NCI-H146 treated with DMSO at 0.1 percent for 48 hours (cell line): ENCODE measurements around the gene JAKMIP1.
"Not testable (repeated sequence)": the region's sequence is repeated elsewhere in the genome, so short reads cannot be mapped to it uniquely, and the experiment has no call there.

Experiments used
- DNase-seq: peaks from one replicate; lab custom pipeline; 2025; ENCODE audit not compliant: unreplicated experiment; lab: John Stamatoyannopoulos, UW

JAKMIP1 gene

GRCh38 chr4:6229671-6230501 lies 29.5 kb upstream of the JAKMIP1 start:
- no peak for DNase-seq

DNA sequence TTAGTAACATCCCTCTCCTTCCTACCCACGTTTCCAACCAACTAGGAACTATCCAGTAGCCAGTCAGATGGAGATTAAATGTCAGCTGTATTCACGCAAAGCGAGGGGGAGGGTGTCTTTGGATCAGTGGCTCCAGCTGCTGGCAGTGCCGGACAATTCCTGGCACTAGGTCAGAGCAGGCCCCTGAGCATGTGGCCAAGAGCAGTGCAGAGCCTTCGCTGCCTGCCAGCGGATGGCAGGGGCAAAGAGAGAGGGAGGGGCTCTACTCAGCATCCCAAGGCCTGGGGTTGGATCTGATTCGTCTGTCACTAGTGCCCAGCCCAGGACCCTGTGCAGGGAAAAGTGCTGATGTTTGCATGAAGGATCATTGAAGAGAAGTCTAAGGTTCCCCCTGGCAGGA lies 28.7 kb upstream of the JAKMIP1 start:
- DNase-seq, result no peak

- no peak for DNase-seq
Observed at GRCh38 chr4:6228158-6229067, 28.1 kb upstream of the JAKMIP1 start.

DNA sequence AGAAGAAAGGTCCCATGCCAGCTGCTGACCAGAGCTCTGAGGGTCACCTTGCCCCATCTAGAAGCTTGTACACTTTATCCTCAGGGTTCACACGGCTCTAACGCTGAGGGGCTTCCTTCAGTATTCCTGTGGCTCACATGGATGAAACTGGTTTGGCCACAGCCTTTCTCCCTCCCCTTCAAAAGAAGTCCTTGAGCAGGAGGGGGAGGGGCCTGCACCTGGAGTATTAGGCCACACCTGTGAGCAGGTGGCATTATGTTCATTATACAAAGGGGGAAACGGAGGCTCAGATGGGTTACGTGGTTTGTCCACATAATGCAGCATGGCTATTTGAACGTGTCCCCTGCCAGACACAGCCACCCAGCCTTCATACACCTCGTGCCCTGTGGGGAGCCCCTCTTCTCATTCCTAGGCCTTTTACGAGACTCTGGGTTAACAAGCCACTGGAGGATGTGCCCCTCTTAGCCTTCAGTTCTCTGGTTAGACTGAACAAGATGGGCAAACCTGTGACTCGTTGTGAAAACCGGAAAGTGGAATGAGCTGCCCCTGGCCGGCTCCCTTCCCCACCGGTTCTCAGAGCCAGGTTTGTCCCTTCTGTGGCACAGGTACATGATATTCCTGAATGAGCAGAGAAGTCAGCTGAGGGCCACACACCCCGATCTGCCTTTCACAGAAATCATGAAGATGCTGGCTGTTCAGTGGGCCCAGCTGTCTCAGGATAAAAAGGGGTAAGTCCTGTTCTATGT lies 27.2 kb upstream of the JAKMIP1 start:
- no peak for DNase-seq

DNA sequence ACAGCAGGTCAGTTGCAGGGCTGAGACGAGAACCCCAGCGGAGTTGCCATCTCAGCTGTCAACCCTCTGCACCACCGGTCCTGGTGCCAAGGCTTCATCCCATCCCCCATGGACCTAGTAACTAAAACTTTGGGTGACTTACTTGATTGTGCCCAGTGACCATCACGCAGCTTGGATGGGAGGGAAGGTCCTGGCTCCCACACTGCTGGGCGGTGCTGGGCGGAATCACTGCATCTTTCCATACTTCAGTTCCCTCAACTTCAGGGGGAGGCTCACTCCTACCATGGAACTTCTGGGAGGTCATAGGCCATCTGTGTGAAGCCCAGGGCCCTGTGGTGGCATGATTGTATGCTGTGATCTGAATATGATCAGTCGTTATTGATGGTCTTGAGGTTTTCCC lies 26.2 kb upstream of the JAKMIP1 start:
- no peak for DNase-seq

DNA sequence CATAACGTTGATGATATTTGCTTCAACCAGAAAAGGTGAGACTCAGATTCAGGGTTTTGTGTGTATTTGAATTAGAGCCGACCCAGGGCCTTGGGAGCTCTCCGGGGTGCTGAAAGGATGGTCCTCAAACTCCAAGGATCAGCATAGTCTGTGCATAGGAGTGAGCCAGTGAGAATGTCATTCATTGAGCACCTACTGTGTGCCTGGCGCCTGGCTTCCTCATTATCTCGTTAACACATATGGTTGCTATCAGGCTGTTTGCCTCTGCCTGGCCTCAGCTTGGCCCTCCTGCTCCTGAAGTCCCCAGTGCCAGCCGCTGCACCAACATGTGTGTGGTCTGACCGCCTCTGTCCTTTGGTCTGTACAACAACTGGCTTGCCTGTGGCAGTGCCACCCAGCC lies 25.1 kb upstream of the JAKMIP1 start:
- DNase-seq, result no peak

DNA sequence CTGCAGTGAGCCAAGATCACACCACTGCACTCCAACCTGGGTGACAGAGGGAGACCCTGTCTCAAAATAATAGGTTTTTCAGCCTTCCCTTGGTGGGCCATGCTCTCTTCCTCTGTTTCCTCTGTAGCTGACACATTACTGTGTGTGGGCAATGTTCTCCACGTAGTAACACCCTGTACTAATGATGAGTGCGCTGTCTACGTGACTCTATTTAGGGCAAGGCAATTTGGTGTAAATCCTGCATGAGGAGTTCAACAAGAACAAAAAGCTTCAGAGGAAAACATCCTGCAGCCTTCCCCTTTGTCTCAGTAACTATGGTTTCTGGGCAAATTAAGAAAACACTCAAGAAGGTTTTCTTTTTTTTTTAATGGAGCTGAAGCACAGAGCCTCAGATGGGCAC lies 24.4 kb upstream of the JAKMIP1 start:
- DNase-seq, result no peak

DNA sequence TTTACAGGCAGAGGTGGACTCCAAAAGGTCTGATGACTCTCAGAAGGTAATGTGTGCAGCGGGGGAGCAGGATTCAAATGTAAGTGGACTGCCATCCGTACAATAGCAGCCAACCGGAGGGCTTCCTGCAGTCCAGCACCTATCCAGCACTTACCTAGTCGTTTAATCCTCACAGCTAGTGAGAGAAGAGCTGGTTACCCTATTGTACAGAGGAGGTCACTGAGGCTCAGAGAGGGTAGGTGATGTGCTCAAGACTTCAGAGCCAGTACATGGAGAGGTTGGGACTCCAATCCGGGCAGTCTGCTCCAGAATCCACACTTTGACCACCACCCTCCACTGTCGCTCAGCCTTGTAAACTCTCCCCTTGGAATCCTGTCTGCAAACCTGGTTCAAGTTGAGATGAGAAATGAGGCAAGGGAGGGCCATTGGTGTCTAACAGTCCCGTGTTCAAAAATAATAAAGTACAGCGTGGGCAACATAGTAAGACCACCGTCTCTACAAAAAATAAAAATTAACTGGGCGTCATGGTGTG lies 22.5 kb upstream of the JAKMIP1 start:
- no peak for DNase-seq

- peak; percentile 47 for DNase-seq
Observed at GRCh38 chr4:6221851-6222760, 21.8 kb upstream of the JAKMIP1 start.

- peak; percentile 53 for DNase-seq
Observed at GRCh38 chr4:6221301-6221850, 21.0 kb upstream of the JAKMIP1 start.

- DNase-seq, result no peak
Observed at GRCh38 chr4:6217716-6218381, 17.5 kb upstream of the JAKMIP1 start.

DNA sequence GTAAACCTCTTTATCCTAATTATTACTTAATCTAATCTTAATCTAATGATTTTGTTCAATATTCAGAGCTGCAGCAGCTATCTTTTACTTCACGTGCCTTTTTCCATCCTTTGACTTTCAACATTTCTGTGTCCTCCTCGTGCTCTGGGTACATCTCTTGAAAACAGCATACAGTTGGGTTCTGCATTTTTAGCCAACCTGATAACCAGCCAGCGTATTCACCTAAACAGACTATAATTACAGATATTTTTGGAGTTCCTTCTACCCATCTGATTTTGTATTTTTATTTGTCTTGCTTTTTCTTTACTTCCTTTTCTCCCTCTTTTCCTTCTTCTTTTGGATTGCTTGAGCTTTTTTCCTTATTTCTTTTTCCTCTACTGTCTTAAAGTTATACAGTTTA lies 16.2 kb upstream of the JAKMIP1 start:
- no peak for DNase-seq

- DNase-seq, result no peak
Observed at GRCh38 chr4:6209921-6210320, 9.6 kb upstream of the JAKMIP1 start.

DNA sequence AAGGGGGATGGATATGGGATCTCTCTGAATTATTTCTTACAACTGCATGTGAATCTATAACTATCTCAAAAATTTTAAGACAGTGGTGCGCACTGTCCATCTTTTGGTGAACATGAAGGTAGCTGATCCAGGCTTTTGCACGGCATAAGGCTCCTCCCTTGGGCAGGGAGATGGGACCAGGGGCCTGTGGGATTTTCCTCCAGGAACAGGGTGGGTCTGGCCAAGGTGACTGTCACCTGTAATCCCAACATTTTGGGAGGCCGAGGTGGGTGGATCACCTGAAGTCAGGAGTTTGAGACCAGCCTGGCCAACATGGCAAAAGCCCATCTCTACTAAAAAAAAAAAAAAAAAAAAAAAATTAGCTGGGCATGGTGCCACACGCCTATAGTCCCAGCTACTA lies 8.9 kb upstream of the JAKMIP1 start:
- not testable (repeated sequence) for DNase-seq

DNA sequence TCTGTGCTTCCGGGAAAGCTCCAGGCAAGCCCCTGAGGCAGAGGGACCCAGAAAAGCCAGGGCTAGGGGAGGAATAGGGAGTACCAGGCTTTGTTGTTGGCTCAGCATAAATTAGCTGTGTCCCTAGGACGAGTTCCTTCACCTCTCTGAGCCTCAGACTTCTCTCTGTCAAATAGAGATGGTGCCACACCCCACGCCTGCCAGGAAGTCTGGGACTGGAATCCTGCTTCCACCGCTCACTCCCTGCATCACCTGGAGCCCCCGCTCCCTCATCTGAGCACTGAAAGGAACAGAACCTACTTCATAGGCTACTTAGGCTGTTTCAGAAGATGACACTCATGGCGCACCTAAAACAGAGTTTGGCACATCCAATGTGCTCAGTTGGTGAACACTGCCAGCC lies 8.1 kb upstream of the JAKMIP1 start:
- DNase-seq, result no peak

DNA sequence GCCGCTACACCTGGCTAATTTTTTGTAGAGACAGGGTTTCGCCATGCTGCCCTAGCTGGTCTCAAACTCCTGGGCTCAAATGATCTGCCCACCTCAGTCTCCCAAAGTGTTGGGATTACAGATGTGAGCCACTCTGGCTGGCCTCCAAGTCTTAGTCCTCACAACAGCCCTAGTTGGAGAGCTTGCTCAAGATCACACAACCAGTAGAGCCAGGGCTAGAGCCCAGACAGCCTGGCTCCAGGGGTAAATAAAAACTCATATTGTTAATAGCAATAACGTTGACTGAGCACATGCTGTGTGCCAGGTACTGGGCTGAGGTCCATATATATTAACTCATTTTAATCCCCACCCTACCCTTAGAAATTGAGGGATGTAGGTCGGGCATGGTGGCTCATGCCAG lies 7.3 kb upstream of the JAKMIP1 start:
- no peak for DNase-seq

- no peak for DNase-seq
Observed at GRCh38 chr4:6206771-6207290, 6.5 kb upstream of the JAKMIP1 start.

DNA sequence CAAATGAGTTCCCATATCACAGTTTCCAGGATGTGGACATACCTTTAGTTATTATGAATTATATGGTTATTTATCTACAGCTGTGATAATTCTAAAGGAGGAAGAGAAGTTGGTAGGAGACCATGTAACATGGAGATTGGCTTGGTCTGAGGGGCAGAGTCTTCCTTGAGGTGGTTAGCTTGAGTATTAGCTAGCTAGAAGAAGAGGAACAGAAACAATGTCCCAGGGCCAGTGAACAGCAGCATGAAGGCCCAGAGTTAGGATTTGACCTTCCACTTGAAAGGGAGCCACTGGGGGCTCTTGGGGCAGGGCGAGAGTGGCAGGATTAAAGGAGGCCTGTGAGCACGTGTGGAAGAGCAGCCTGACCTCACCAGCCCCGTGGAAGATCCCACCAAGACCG lies 5.6 kb upstream of the JAKMIP1 start:
- no peak for DNase-seq

DNA sequence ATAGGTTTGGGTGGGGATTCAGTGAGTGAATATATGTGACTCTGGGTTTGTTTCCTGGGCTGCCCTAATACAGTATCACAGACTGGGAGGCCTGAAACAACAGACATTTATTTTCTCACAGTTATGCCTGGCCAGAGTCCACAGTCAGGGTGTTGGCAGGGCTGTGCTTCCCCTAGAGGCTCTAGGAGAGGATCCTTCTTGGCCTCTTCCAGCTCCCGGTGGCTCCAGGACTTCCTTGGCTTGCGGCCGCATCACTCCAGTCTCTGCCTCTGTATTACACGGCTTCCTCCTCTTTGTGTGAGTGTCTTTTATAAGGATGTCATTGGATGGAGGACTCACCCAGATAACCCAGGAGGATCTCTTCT lies 5.2 kb upstream of the JAKMIP1 start:
- DNase-seq, result no peak
